Measurements from ENCODE around the gene SLC29A2. TPM values are rescaled to one million over a fixed set of nuclear protein-coding genes. Genes with fewer than 3 reads are reported as not detected.

SLC29A2 gene
- total RNA-seq, 4 donors from 2014 or later, result 3.7 to 30.7 (median 15.5) TPM

DNA sequence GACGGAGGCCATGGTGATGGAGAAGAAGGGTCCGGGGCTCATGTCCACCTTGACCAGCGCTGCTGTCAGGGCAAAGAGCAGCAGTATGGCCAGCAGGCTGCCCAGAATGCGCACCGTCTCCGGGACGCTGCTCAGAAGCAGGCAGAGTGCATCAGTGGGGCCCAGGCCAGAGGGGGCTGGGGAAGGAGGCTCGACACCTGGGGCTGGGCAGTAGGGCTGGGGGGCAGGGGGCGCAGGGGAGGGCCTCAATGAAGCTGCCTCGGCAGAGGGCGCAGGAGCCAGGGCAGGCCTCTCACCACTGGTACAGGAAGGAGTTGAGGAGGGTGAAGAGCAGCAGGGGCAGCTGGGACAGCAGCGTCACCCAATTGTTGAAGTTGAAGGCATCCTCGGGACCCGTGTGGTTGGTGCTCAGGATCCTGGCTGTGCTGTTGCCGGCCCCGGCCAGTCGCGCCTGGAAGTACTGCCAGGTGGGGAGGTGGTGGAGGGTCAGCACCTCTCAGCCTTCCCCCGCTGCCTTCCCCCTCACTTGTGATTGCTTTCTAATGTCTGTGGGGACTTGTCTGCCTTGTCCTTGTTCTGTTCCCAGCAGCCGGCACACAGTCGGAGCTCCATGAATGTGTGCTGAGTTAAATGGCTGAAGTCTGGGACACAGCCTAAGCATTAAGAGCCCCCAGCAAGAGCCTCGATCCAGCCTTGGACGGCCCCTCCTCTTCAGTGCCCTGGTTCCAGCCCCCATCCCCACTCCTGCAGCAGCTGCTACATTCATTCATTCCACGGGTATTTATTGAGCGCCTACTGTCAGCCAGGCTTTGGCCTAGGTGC, 2.3 kb downstream of the SLC29A2 start:
- TF ChIP-seq, protein P1, sequence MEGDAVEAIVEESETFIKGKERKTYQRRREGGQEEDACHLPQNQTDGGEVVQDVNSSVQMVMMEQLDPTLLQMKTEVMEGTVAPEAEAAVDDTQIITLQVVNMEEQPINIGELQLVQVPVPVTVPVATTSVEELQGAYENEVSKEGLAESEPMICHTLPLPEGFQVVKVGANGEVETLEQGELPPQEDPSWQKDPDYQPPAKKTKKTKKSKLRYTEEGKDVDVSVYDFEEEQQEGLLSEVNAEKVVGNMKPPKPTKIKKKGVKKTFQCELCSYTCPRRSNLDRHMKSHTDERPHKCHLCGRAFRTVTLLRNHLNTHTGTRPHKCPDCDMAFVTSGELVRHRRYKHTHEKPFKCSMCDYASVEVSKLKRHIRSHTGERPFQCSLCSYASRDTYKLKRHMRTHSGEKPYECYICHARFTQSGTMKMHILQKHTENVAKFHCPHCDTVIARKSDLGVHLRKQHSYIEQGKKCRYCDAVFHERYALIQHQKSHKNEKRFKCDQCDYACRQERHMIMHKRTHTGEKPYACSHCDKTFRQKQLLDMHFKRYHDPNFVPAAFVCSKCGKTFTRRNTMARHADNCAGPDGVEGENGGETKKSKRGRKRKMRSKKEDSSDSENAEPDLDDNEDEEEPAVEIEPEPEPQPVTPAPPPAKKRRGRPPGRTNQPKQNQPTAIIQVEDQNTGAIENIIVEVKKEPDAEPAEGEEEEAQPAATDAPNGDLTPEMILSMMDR (IDR thresholded peaks at IDR 0.05; ENCODE audit: low read depth), result no peak

DNA sequence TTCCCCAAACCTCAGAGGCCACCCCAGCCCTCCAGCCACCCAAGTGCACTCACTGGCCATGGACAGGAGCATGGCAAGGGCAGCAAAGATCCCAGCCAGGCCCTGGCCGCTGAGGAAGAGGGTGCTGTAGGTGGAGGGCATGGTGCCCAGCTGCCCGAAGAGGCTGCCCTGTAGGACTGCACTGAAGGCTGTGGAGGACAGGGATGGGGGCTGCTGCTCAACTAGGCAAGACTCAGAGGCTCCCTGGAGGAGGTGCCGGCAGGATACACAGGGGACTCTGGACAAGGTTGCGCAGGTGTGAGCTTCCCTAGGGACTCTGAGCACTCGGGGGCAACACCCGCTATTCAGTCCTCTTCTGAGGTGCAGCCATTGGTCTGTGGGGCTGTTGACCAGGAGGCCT, 3.1 kb downstream of the SLC29A2 start:
- TF ChIP-seq, protein P1 (IDR thresholded peaks at IDR 0.05; ENCODE audit: low read depth), result no peak

DNA sequence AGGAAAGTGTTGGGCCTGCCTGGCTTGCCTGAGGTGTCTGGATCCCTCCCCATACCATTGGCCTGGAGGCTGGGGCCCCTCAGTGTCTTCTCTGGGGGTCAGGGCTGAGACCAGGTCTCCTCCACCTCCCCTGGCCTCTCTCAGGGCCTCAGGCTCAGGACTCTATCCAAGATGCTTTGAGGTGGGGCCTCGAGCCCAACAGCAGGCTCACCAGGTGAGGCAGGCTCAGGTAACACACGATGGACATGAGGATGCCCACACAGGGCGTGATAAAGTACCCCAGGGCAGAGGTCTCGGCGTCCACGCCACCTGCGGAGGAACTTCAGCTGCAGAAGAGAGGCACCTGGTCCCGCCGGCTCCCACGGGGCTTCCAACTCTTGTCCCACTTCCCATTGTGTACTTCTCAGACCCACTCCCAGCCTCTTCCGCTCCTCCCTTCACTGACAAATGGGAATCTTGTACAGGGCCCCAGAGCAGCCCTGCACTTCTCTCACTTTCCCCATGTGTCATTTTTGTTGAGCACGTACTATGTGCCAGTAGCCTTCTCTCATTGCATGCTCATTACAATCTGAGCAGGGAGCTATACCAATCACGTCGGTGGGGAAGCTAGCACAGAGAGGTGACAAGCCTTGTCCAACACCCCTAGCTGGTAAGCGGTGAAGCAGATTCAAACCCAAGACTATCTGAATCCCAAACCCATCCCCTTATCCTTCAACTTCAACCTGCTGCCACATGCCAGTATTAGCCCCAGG, 3.8 kb downstream of the SLC29A2 start:
- TF ChIP-seq, protein P1 (IDR thresholded peaks at IDR 0.05; ENCODE audit: low read depth), result no peak

DNA sequence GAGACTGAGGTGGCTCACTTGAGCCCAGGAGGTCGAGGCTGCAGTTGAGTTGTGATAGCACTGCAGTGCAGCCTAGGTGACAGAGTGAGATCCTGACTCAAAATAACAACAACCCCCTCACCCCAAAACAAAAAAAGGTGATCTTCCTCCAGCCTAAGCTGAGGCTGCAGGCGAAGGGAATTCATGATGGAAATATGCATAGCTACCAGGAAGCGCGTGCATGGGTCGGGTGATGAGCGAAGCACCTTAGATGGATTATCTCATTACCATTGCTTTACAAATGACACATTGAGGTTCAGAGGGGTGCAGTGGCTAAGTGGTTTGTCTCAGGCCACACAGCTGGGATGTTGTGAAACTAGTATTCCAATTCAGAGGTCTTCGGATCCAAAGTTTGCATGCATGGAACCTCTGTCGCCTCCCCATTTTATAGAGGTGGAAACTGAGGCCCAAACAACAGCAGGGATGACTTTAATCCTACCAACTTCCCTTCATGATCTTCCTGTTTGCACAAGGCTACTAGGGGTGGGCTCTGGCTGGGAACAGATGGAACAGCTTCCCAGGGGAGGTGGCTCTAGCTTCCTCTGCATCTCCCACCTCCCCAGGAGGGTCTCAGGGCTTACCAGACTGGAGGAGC, 4.6 kb downstream of the SLC29A2 start:
- TF ChIP-seq, protein P1 (IDR thresholded peaks at IDR 0.05; ENCODE audit: low read depth), result no peak

DNA sequence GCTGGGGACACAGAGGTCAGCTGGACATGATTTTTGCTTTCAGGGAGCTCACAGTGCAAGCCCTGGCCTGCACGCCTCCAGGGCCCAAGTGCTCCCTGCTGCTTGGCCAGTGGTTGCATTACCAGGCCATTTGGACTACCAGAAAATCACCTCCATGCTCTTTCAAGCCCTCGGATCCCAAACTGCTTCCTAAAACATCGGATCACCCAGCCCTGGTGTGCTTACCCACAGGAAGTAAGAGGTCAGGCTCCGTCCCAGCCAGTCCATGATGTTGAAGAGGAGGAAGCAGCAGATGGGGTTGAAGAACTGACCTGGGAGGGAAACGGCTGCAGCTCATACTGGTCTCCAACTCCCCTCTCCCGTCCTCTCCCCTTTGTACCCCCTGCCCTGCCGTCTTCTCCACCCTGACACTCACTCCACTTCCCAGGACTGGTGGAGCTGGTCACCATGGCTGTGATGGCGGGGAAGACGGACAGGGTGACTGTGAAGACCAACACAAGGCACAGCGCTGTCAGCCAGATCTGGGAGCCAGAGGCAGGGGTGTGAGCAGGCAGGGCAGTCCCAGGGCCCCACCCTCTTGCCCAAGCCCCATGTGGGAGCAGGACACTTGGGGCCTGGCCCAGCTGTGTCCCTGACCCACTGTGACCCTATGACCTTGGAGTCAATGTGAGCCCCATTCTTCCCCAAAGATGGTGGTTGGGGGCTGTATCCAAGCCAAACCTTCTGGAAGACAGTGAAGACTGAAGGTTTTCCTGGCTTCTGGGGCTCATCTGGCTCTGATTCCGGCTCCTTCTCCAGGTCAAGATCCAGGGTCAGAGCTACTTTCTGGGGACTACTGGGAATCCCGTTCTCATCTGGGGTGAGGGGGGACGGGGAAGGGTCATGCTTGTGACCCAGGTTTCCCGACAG, 5.6 kb downstream of the SLC29A2 start:
- TF ChIP-seq, protein P1 (IDR thresholded peaks at IDR 0.05; ENCODE audit: low read depth), result no peak

DNA sequence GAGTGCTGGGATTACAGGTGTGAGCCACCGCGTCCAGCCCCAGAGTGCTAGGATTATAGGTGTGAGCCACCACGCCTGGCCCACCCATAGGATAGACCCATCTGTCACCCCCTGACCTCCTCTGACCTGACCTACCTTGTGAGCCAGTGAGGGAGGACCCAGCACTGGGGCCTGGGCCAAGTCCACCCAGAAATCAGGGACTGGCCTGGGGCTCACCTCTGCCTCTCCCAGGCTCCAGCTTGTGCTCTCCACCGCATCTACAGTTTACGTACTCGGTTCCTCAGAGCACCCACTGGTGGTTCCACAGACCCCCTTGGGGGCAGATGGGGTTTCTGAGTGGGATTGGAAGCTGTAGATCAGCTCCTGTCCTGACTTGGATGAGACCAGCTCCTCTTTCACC, 6.4 kb downstream of the SLC29A2 start:
- TF ChIP-seq, protein P1 (IDR thresholded peaks at IDR 0.05; ENCODE audit: low read depth), result no peak
